IMR-90 (cell line): ENCODE measurements around the gene TP63. TPM values are rescaled to one million over a fixed set of nuclear protein-coding genes. Genes with fewer than 3 reads are reported as not detected.

ENCODE experiments used
- ATAC-seq: fragments of 200-7000 bp; cut with Tn5 transposase; 2 replicates; pipeline ENCODE4 v1.9.1; 2020; ENCODE audit warnings: low read depth, mild to moderate bottlenecking, moderate library complexity
- BruUV-seq: library from RNA; stranded (reverse); fragments of 400-500 nt; replicated peaks from 2 replicates; lab custom pipeline; 2021; lab: Mats Ljungman, UMichigan
- CTCF ChIA-PET: fragments of 300-600 bp; formaldehyde crosslinking; extraction: SDS; loops from one replicate; lab custom pipeline; 2021; ENCODE audit warnings: antibody characterized with exemption; lab: Yijun Ruan, JAX
- POLR2A ChIA-PET: fragments of 300-600 bp; sonication (Branson Sonifier 250); formaldehyde crosslinking; loops from one replicate; lab custom pipeline; 2022; ENCODE audit warnings: antibody characterized with exemption; ENCODE audit not compliant: unreplicated experiment; lab: Charles Lee
- DNase-seq: peaks from one replicate; pipeline ENCODE4 v3.0.0; 2013
- H2AFZ ChIP-seq: replicated peaks from 2 replicates; pipeline ENCODE3; 2013; ENCODE audit warnings: low read length, mild to moderate bottlenecking; ENCODE audit not compliant: poor library complexity
- H2AK5ac ChIP-seq: 2 replicates; pipeline ENCODE4 v1.6.1; 2013; ENCODE audit warnings: low read depth, low read length, inconsistent platforms
- H2AK9ac ChIP-seq: replicated peaks from 2 replicates; pipeline ENCODE3; 2013; ENCODE audit warnings: mild to moderate bottlenecking, low read depth, low read length, moderate library complexity; ENCODE audit not compliant: poor library complexity
- H2BK120ac ChIP-seq: 2 replicates; pipeline ENCODE4 v1.6.1; 2013; ENCODE audit warnings: low read depth, low read length, inconsistent platforms
- H2BK15ac ChIP-seq: 3 replicates; pipeline ENCODE4 v1.6.1; 2013; ENCODE audit warnings: low read depth, low read length, inconsistent platforms
- H2BK20ac ChIP-seq: 2 replicates; pipeline ENCODE4 v1.6.1; 2013; ENCODE audit warnings: low read depth, mild to moderate bottlenecking, inconsistent platforms, low read length, moderate library complexity
- H2BK5ac ChIP-seq: 2 replicates; pipeline ENCODE4 v1.6.1; 2013; ENCODE audit warnings: mild to moderate bottlenecking, low read depth, low read length, inconsistent platforms; ENCODE audit not compliant: poor library complexity, severe bottlenecking
- H3K14ac ChIP-seq: replicated peaks from 2 replicates; pipeline ENCODE4 v1.6.1; 2013; ENCODE audit warnings: low read depth, low read length, inconsistent platforms
- H3K18ac ChIP-seq: 2 replicates; pipeline ENCODE4 v1.6.1; 2013; ENCODE audit warnings: low read depth, low read length, control low read depth
- H3K23ac ChIP-seq: 2 replicates; pipeline ENCODE4 v1.6.1; 2013; ENCODE audit warnings: low read depth, low read length, inconsistent platforms
- H3K27ac ChIP-seq: 2 replicates; pipeline ENCODE4 v1.5.1; 2013; ENCODE audit warnings: mild to moderate bottlenecking, control low read depth, low read length; ENCODE audit not compliant: insufficient read depth
- H3K27me3 ChIP-seq: 2 replicates; pipeline ENCODE4 v1.6.1; 2013; ENCODE audit warnings: low read length; ENCODE audit not compliant: control insufficient read depth, insufficient read depth
- H3K36me3 ChIP-seq: 2 replicates; pipeline ENCODE4 v1.6.1; 2013; ENCODE audit warnings: low read length, mixed read lengths; ENCODE audit not compliant: control insufficient read depth, insufficient read depth
- H3K4ac ChIP-seq: 2 replicates; pipeline ENCODE4 v1.6.1; 2013; ENCODE audit warnings: low read depth, low read length, inconsistent platforms
- H3K4me1 ChIP-seq: 2 replicates; pipeline ENCODE4 v1.6.1; 2013; ENCODE audit warnings: low read length, mixed read lengths; ENCODE audit not compliant: control insufficient read depth, insufficient read depth
- H3K4me2 ChIP-seq: 2 replicates; pipeline ENCODE4 v1.6.1; 2013; ENCODE audit warnings: low read depth, mild to moderate bottlenecking, control low read depth, low read length, moderate library complexity
- H3K4me3 ChIP-seq: 2 replicates; pipeline ENCODE4 v1.5.1; 2013; ENCODE audit warnings: low read depth, mild to moderate bottlenecking, control low read depth, low read length, moderate library complexity; ENCODE audit not compliant: insufficient read depth
- H3K56ac ChIP-seq: 2 replicates; pipeline ENCODE4 v1.6.1; 2013; ENCODE audit warnings: low read length, inconsistent platforms; ENCODE audit not compliant: insufficient read depth; ENCODE audit errors: extremely low read depth
- H3K79me1 ChIP-seq, 2 experiments: 2 replicates each; pipeline ENCODE4 v1.6.1; 2013; ENCODE audit warnings: low read length in 2 of 2, inconsistent platforms in 1 of 2, low read depth in 1 of 2
- H3K9ac ChIP-seq: 2 replicates; pipeline ENCODE4 v1.6.1; 2013; ENCODE audit warnings: low read depth, low read length, control low read depth
- H3K9me1 ChIP-seq: 2 replicates; pipeline ENCODE4 v1.6.1; 2013; ENCODE audit warnings: low read length, inconsistent platforms; ENCODE audit not compliant: insufficient read depth
- H3K9me3 ChIP-seq: 2 replicates; pipeline ENCODE4 v1.6.1; 2013; ENCODE audit warnings: low read length; ENCODE audit not compliant: control insufficient read depth, insufficient read depth
- H4K20me1 ChIP-seq: 2 replicates; pipeline ENCODE4 v1.6.1; 2013; ENCODE audit warnings: low read length, inconsistent platforms; ENCODE audit not compliant: insufficient read depth
- H4K5ac ChIP-seq: 2 replicates; pipeline ENCODE4 v1.6.1; 2013; ENCODE audit warnings: mild to moderate bottlenecking, low read depth, low read length, control low read depth
- H4K8ac ChIP-seq, 2 experiments: 2 replicates each; pipeline ENCODE4 v1.6.1; 2013; ENCODE audit warnings: low read depth in 2 of 2, low read length in 2 of 2, control low read depth in 1 of 2, inconsistent platforms in 1 of 2
- H4K91ac ChIP-seq: 2 replicates; pipeline ENCODE4 v1.6.1; 2013; ENCODE audit warnings: low read depth, low read length, inconsistent platforms; ENCODE audit not compliant: insufficient read depth
- BHLHE40 ChIP-seq: fragments of 150-350 bp; IDR thresholded peaks from 2 replicates; pipeline ENCODE4 v1.6.1; 2016; ENCODE audit warnings: mild to moderate bottlenecking, low read depth, low read length
- CEBPB ChIP-seq: IDR thresholded peaks from 2 replicates; pipeline ENCODE4 v1.6.1; 2012; ENCODE audit warnings: low read depth, low read length, improper control_type of control experiment
- CHD1 ChIP-seq: IDR thresholded peaks from 2 replicates; pipeline ENCODE4 v1.6.1; 2012; ENCODE audit warnings: low read depth, low read length, improper control_type of control experiment
- CTCF ChIP-seq: conservative IDR thresholded peaks from 2 replicates; pipeline ENCODE4 v1.5.1; 2012; ENCODE audit warnings: mild to moderate bottlenecking, low read depth, low read length, improper control_type of control experiment
- ELK1 ChIP-seq: fragments of 150-350 bp; IDR thresholded peaks from 2 replicates; pipeline ENCODE4 v1.6.1; 2016; ENCODE audit warnings: low read depth, mild to moderate bottlenecking, low read length, moderate library complexity, borderline replicate concordance
- FOS ChIP-seq: fragments of 150-350 bp; IDR thresholded peaks from 2 replicates; pipeline ENCODE4 v1.6.1; 2016; ENCODE audit warnings: low read depth, low read length
- MAFK ChIP-seq: IDR thresholded peaks from 2 replicates; pipeline ENCODE4 v1.6.1; 2012; ENCODE audit warnings: low read depth, low read length, improper control_type of control experiment
- MAZ ChIP-seq: IDR thresholded peaks from 2 replicates; pipeline ENCODE4 v1.6.1; 2012; ENCODE audit warnings: low read depth, mild to moderate bottlenecking, low read length, improper control_type of control experiment, moderate library complexity, borderline replicate concordance
- MXI1 ChIP-seq: IDR thresholded peaks from 2 replicates; pipeline ENCODE4 v1.6.1; 2012; ENCODE audit warnings: low read depth, mild to moderate bottlenecking, low read length, moderate library complexity, borderline replicate concordance
- NFE2L2 ChIP-seq: fragments of 150-350 bp; IDR thresholded peaks from 2 replicates; pipeline ENCODE4 v1.6.1; 2016; ENCODE audit warnings: low read depth, mild to moderate bottlenecking, low read length
- POLR2A ChIP-seq: IDR thresholded peaks from 2 replicates; pipeline ENCODE4 v1.6.1; 2012; ENCODE audit warnings: mild to moderate bottlenecking, low read depth, low read length
- RAD21 ChIP-seq: IDR thresholded peaks from 2 replicates; pipeline ENCODE4 v1.6.1; 2012; ENCODE audit warnings: low read length, improper control_type of control experiment
- RCOR1 ChIP-seq: IDR thresholded peaks from 2 replicates; pipeline ENCODE4 v1.6.1; 2012; ENCODE audit warnings: mild to moderate bottlenecking, low read length, improper control_type of control experiment; ENCODE audit not compliant: insufficient replicate concordance
- RFX5 ChIP-seq: IDR thresholded peaks from 2 replicates; pipeline ENCODE4 v1.8.0; 2012; ENCODE audit warnings: low read depth, mild to moderate bottlenecking, low read length, moderate library complexity
- SMC3 ChIP-seq: fragments of 150-350 bp; IDR thresholded peaks from 2 replicates; pipeline ENCODE4 v1.6.1; 2016; ENCODE audit warnings: low read depth, mild to moderate bottlenecking, antibody characterized with exemption, low read length, moderate library complexity
- USF2 ChIP-seq: fragments of 150-350 bp; IDR thresholded peaks from 2 replicates; pipeline ENCODE4 v1.6.1; 2017; ENCODE audit warnings: mild to moderate bottlenecking, antibody characterized with exemption, low read length, low read depth
- WGBS, 2 experiments: methylation state at CpG; one replicate each; pipeline versions ENCODE4 v1.1.5 to v1.1.7; 2013; ENCODE audit warnings: missing lambda C conversion rate in 2 of 2; ENCODE audit not compliant: insufficient read length in 1 of 2; ENCODE audit errors: extremely low coverage in 2 of 2; 5-methylcytosine and 5-hydroxymethylcytosine counted together
- dilution Hi-C: fragments of 300-500 bp; cut with HindIII; formaldehyde crosslinking; loops from one replicate; pipeline ENCODE4 v1.14.3; 2018; ENCODE audit warnings: low sequenced_read_pairs; ENCODE audit not compliant: unreplicated experiment
- in situ Hi-C: fragments of 300-500 bp; cut with MboI; formaldehyde crosslinking; loops from 3 replicates; pipeline ENCODE4 v1.14.3; 2019; ENCODE audit warnings: low sequenced_read_pairs, inconsistent platforms, mixed read lengths
- intact Hi-C: fragments of 100-400 bp; cut with micrococcal nuclease; formaldehyde crosslinking; loops from 2 replicates; pipeline ENCODE4 v1.10.0; 2022
- polyA plus RNA-seq, 3 experiments: library from polyadenylated mRNA; depleted of rRNA; stranded (reverse); fragments of >200 nt; gene quantifications; 2 replicates each; pipeline ENCODE4 v1.2.3, GENCODE V29; 2012; ENCODE audit warnings: low replicate concordance in 1 of 3
- total RNA-seq: library from RNA; depleted of rRNA; stranded (reverse); fragments of >200 nt; gene quantifications from 2 replicates; pipeline ENCODE4 v1.2.3, GENCODE V29; 2012

Gene TP63
- total and polyA plus RNA-seq, 2 of the 4 experiments (the other 2 are of a cell fraction) = not detected

GRCh38 chr3:189748046-189748445, 116.9 kb downstream of the TP63 start:
- ChIA-PET CTCF (no interaction called here), POLR2A (no interaction called here)
- no TSS peak for BruUV-seq
- ATAC-seq (no peak), DNase-seq (no peak)
- no peak overlapping the region for H2BK15ac ChIP-seq
- no peak overlapping the region for H3K14ac ChIP-seq
- H2BK20ac ChIP-seq = no peak overlapping the region
- no peak overlapping the region for H2BK5ac ChIP-seq
- H3K4me2 ChIP-seq = no peak overlapping the region
- in situ Hi-C loops (no loop called here), intact Hi-C loops (no loop called here), dilution Hi-C loops (no loop called here)
- H3K4me3 ChIP-seq = no peak overlapping the region
- H2BK120ac ChIP-seq = no peak overlapping the region
- H4K8ac ChIP-seq = no peak overlapping the region
- no peaks in the 10 kb centered on the region for H3K9me1 ChIP-seq
- no peak overlapping the region for H2AK5ac ChIP-seq
- H3K9ac ChIP-seq = no peak overlapping the region
- H3K4ac ChIP-seq = no peak overlapping the region
- no peaks in the 10 kb centered on the region for H3K36me3 ChIP-seq
- no peak overlapping the region for H4K5ac ChIP-seq
- H3K27me3 ChIP-seq = no peaks in the 10 kb centered on the region
- no peak overlapping the region for H3K18ac ChIP-seq
- no peak overlapping the region for H2AK9ac ChIP-seq
- no peaks in the 10 kb centered on the region for H3K4me1 ChIP-seq
- no peaks in the 10 kb centered on the region for H3K79me1 ChIP-seq
- TF ChIP-seq ELK1 (no peak), MAFK (no peak), CHD1 (no peak), RFX5 (no peak), BHLHE40 (no peak), MAZ (no peak), CTCF (no peak), POLR2A (no peak), MXI1 (no peak), NFE2L2 (no peak), SMC3 (no peak), FOS (no peak), USF2 (no peak), RCOR1 (no peak), RAD21 (no peak), CEBPB (no peak)
- H4K91ac ChIP-seq = no peak overlapping the region
- H3K23ac ChIP-seq = no peak overlapping the region
- H4K20me1 ChIP-seq = no peaks in the 10 kb centered on the region
- H3K56ac ChIP-seq = no peak overlapping the region
- peaks cover 3% of the 10 kb centered on the region for H3K9me3 ChIP-seq
- H2AFZ ChIP-seq = no peak overlapping the region
- WGBS, 2 experiments = no CpG with 5 or more reads among the region's 2 CpGs
- no peak overlapping the region for H3K27ac ChIP-seq
